Measurements from ENCODE around the gene KCNH5.

The KCNH5 gene

DNA sequence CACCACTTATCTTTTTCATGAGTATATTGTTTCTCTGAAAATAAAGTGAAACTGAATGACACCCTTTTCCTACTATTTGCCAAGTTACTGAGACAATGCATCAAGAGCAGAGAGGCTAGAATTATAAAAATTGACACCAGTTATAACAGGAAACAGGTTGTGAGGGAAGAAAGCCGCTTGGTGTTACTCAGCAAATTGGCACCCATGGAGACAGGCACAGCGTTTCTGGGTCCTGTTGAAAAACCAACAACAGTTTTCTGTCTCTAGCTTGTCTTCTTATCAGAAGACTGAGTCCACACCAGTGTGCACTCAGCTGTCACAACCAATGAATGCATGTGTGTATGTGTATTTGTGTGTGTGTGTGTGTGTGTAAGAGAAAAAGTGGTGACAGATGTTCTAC, 267.7 kb downstream of the KCNH5 start:
- TF ChIP-seq, protein P1, sequence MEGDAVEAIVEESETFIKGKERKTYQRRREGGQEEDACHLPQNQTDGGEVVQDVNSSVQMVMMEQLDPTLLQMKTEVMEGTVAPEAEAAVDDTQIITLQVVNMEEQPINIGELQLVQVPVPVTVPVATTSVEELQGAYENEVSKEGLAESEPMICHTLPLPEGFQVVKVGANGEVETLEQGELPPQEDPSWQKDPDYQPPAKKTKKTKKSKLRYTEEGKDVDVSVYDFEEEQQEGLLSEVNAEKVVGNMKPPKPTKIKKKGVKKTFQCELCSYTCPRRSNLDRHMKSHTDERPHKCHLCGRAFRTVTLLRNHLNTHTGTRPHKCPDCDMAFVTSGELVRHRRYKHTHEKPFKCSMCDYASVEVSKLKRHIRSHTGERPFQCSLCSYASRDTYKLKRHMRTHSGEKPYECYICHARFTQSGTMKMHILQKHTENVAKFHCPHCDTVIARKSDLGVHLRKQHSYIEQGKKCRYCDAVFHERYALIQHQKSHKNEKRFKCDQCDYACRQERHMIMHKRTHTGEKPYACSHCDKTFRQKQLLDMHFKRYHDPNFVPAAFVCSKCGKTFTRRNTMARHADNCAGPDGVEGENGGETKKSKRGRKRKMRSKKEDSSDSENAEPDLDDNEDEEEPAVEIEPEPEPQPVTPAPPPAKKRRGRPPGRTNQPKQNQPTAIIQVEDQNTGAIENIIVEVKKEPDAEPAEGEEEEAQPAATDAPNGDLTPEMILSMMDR (IDR thresholded peaks at IDR 0.05), result no peak

GRCh38 chr14:62776300-62776699, 269.0 kb downstream of the KCNH5 start:
- TF ChIP-seq, protein P1 (IDR thresholded peaks at IDR 0.05), result no peak

DNA sequence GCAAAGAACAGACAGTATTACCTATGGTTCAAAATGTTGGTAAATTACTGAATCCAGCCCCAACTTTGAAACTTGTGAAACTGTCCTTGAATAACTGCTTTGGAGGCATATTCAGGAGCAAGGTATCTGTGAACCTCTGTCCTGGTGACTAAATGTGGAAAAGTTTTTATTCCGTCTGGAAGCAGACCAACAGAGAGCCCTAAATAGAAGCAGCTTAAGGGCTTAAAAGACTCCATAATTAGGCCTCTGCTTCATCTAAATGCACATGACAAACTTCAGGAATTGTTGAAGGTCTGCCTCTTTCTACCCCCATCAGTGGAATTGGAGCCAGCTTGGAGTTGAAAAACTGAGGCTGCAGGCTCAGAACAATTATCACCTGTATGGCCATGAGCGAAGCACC, 276.5 kb downstream of the KCNH5 start:
- TF ChIP-seq, protein P1 (IDR thresholded peaks at IDR 0.05), result no peak

DNA sequence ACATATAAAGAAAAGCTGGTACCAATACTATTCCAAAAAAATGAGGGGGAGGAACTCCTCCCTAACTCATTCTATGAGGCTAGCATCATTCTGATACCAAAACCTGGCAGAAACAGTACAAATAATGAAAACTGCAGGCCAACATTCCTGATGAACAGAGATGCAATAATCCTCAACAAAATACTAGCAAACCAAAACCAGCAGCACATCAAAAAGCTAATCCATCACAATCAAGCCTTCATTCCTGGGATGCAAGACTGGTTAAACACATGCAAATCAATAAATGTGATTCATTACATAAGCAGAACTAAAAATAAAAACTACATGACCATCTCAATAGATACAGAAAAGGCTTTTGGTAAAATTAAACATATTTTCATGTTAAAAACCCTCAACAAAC, 281.3 kb downstream of the KCNH5 start:
- TF ChIP-seq, protein P1 (IDR thresholded peaks at IDR 0.05), result no peak

- TF ChIP-seq, protein P1 (IDR thresholded peaks at IDR 0.05), result no peak
These were observed 285.5 kb downstream of the KCNH5 start for GRCh38 chr14:62759796-62760195.

DNA sequence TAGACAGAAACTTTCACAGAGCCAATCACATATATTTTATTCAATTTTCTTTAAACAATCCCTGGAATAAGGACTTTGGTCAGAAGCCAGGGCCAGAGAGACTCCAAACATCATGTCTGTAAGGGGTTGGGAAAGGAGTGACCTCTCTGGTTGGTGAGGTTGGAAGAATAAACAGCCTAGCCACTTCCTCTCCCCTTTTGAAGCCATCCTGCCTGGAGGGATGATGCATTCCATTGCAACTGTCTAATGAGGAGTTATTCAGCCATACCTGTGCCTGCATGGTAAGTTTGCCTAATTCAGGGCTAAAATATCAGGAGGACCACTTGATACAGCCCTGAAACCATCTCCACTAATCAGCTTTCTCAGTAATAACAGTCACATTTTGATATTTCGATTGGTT, 299.8 kb downstream of the KCNH5 start:
- TF ChIP-seq, protein P1 (IDR thresholded peaks at IDR 0.05), result no peak

DNA sequence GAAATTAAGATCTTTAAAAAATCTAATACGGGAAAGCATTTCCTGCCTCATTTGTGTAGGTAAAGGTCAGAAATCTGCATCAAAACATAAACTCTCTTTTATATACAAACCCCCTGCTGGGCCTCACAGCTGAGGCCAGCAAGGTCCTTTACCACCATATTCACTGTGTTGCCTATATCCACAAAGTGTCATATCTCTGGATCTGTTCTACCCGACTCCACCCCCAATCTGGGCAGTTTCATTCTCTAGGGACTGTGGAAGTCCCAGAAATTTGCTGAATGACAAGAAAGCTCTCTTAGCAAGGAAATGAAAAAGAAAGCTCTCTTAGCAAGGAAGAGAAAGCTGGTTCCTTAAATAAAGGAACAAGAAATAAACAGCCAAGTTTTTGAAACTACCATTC, 301.7 kb downstream of the KCNH5 start:
- TF ChIP-seq, protein P1 (IDR thresholded peaks at IDR 0.05), result no peak

DNA sequence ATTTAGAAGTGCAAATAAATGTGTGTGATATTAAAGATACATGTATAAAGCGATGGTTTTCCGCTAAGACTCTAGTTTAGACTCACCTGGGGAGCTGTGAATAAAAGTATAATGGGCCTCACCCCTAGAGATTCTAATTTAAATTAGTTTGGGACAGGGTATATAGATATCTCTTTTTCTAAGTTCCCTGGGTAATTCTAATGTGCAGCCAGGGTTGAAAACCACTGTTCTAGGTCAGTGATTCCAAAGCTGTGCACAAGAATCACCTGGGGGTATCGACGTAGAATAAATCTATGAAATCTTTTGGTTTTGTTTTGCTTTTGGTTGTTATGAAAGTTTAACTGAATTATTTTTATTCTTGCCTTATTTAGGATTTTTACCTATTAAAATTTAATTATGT, 302.1 kb downstream of the KCNH5 start:
- TF ChIP-seq, protein P1 (IDR thresholded peaks at IDR 0.05), result no peak
